Measurements from ENCODE around the gene UMAD1.

The UMAD1 gene

DNA sequence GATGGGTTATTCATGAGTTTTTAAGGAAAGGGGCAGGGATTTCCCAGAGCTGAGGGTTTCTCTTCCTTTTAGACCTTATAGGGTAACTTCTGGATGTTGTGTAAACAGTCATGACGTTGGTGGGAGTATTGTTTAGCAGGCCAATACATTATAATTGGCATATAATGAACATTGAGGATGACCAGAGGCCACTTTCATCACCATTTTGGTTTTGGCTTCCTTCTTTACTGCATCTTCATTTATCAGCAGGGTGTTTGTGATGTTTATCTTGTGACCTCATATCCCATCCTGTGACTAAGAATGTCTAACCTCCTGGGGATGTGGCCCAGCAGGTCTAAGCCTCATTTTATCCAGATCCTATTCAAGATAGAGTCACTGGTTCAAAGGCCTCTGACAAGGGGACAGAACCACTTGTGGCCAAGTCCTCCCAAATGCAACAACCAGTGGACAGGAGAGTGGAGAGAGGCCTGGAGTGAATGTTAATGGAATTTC, 155.1 kb downstream of the UMAD1 start:
- no peak overlapping the region for H3K9ac ChIP-seq (ENCODE audit: low read length)
- H3K27me3 ChIP-seq (replicated peaks; ENCODE audit: insufficient read depth, low read length): no peaks in the 10 kb centered on the region
- H3K36me3 ChIP-seq (replicated peaks; ENCODE audit: insufficient read depth, low read length): no peaks in the 10 kb centered on the region
- H3K9me2 ChIP-seq (replicated peaks; ENCODE audit: insufficient read depth, low read length): no peaks in the 10 kb centered on the region
- no peaks in the 10 kb centered on the region for H3K9me3 ChIP-seq (replicated peaks; ENCODE audit: insufficient read depth, low read length)
- TF ChIP-seq, protein P1, sequence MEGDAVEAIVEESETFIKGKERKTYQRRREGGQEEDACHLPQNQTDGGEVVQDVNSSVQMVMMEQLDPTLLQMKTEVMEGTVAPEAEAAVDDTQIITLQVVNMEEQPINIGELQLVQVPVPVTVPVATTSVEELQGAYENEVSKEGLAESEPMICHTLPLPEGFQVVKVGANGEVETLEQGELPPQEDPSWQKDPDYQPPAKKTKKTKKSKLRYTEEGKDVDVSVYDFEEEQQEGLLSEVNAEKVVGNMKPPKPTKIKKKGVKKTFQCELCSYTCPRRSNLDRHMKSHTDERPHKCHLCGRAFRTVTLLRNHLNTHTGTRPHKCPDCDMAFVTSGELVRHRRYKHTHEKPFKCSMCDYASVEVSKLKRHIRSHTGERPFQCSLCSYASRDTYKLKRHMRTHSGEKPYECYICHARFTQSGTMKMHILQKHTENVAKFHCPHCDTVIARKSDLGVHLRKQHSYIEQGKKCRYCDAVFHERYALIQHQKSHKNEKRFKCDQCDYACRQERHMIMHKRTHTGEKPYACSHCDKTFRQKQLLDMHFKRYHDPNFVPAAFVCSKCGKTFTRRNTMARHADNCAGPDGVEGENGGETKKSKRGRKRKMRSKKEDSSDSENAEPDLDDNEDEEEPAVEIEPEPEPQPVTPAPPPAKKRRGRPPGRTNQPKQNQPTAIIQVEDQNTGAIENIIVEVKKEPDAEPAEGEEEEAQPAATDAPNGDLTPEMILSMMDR (IDR thresholded peaks at IDR 0.05; ENCODE audit: low read length): no peak
- TF ChIP-seq EZH2 (optimal IDR thresholded peaks at IDR 0.05; ENCODE audit: low read depth, low read length) (no peak), EZH2phosphoT487 (IDR thresholded peaks at IDR 0.05; ENCODE audit: low read length) (no peak)
- DNase-seq: no peak
- H3K27ac ChIP-seq (ENCODE audit: low read length): no peak overlapping the region
- H4K20me1 ChIP-seq (ENCODE audit: insufficient read depth, low read length): no peaks in the 10 kb centered on the region
- H3K4me2 ChIP-seq (ENCODE audit: low read depth, low read length): no peak overlapping the region
- H3K79me2 ChIP-seq (ENCODE audit: low read length): no peaks in the 10 kb centered on the region
- no peaks in the 10 kb centered on the region; the same call in 1 of the 2 replicates for H3K4me1 ChIP-seq (ENCODE audit: low read length)
- no peak overlapping the region for H2AFZ ChIP-seq (ENCODE audit: low read length)
- no peak overlapping the region for H3K4me3 ChIP-seq (ENCODE audit: low read length)
- H3F3A ChIP-seq (ENCODE audit: insufficient read depth, low read length): no peaks in the 10 kb centered on the region

- Histone ChIP-seq H3K9me3 (replicated peaks; ENCODE audit: insufficient read depth, low read length) (no peaks in the 10 kb centered on the region), H3K4me1 (ENCODE audit: low read length) (no peaks in the 10 kb centered on the region), H3K9ac (ENCODE audit: low read length) (no peak overlapping the region), H3K9me2 (replicated peaks; ENCODE audit: insufficient read depth, low read length) (no peaks in the 10 kb centered on the region), H3K4me3 (ENCODE audit: low read length) (no peak overlapping the region), H3K79me2 (ENCODE audit: low read length) (no peaks in the 10 kb centered on the region), H3K4me2 (ENCODE audit: low read depth, low read length) (no peak overlapping the region), H3K27me3 (replicated peaks; ENCODE audit: insufficient read depth, low read length) (no peaks in the 10 kb centered on the region), H4K20me1 (ENCODE audit: insufficient read depth, low read length) (no peaks in the 10 kb centered on the region), H3F3A (ENCODE audit: insufficient read depth, low read length) (no peaks in the 10 kb centered on the region), H3K27ac (ENCODE audit: low read length) (no peak overlapping the region), H3K36me3 (replicated peaks; ENCODE audit: insufficient read depth, low read length) (no peaks in the 10 kb centered on the region), H2AFZ (ENCODE audit: low read length) (no peak overlapping the region)
- DNase-seq: no peak
- no peak for TF ChIP-seq EZH2 (optimal IDR thresholded peaks at IDR 0.05; ENCODE audit: low read depth, low read length)
- TF ChIP-seq, protein P1 (IDR thresholded peaks at IDR 0.05; ENCODE audit: low read length): no peak
- no peak for TF ChIP-seq EZH2phosphoT487 (IDR thresholded peaks at IDR 0.05; ENCODE audit: low read length)
These were observed 158.0 kb downstream of the UMAD1 start for GRCh38 chr7:7798510-7798909.

DNA sequence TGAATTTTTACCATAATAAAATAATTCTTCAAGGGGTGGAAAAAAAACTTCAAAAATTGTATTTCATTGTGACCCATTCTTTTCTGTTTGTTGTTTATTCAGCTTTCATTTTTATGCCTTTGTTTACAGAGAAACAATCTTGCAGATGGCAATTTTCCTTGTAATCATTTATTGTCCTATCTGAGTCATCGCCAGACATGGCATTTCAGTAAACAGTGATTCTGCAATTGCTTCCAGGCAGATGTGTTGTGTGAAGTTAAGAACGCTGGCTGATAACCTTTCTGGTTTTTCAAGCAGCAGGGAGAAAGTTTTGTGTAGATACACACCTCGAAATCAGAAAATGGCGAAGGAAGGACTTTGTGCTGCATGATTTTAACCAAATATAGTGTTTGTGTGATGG, 158.6 kb downstream of the UMAD1 start:
- Histone ChIP-seq H3K9me2 (replicated peaks; ENCODE audit: insufficient read depth, low read length) (no peaks in the 10 kb centered on the region), H3K9ac (ENCODE audit: low read length) (no peak overlapping the region), H3K36me3 (replicated peaks; ENCODE audit: insufficient read depth, low read length) (no peaks in the 10 kb centered on the region), H3K4me3 (ENCODE audit: low read length) (no peak overlapping the region), H3K79me2 (ENCODE audit: low read length) (no peaks in the 10 kb centered on the region), H3K27me3 (replicated peaks; ENCODE audit: insufficient read depth, low read length) (no peaks in the 10 kb centered on the region), H3K9me3 (replicated peaks; ENCODE audit: insufficient read depth, low read length) (no peaks in the 10 kb centered on the region), H3K4me2 (ENCODE audit: low read depth, low read length) (no peak overlapping the region), H3K27ac (ENCODE audit: low read length) (no peak overlapping the region), H2AFZ (ENCODE audit: low read length) (no peak overlapping the region), H3K4me1 (ENCODE audit: low read length) (no peaks in the 10 kb centered on the region), H3F3A (ENCODE audit: insufficient read depth, low read length) (no peaks in the 10 kb centered on the region), H4K20me1 (ENCODE audit: insufficient read depth, low read length) (no peaks in the 10 kb centered on the region)
- no peak for TF ChIP-seq EZH2 (optimal IDR thresholded peaks at IDR 0.05; ENCODE audit: low read depth, low read length)
- TF ChIP-seq EZH2phosphoT487 (IDR thresholded peaks at IDR 0.05; ENCODE audit: low read length): no peak
- TF ChIP-seq, protein P1 (IDR thresholded peaks at IDR 0.05; ENCODE audit: low read length): no peak
- DNase-seq: no peak

All from MM.1S (cell line).